Measurements from ENCODE around the gene CIB4. TPM values are rescaled to one million over a fixed set of nuclear protein-coding genes. Genes with fewer than 3 reads are reported as not detected.

The CIB4 gene
- total and polyA plus RNA-seq, 2 of the 13 experiments (the other 11 are each of a cell fraction or from before 2014, with no cell fraction given), result not detected

- H3K4me1 ChIP-seq (ENCODE audit: insufficient read depth, low read length), result no peaks in the 10 kb centered on the region
- no peak overlapping the region for H3K4me3 ChIP-seq (replicated peaks in 1 of 3; ENCODE audit: insufficient read depth in 1 of 3, low read depth in 2 of 3, low read length in 3 of 3)
- H3K4me2 ChIP-seq (ENCODE audit: low read depth, low read length), result no peak overlapping the region
- POLR2A ChIA-PET, result no interaction called here
- CTCF ChIA-PET (ENCODE audit: low intra/inter-chr PET ratio, low total read pairs), result no interaction called here
- ATAC-seq (no peak), DNase-seq (ENCODE audit: low spot score) (no peak), FAIRE-seq (no peak)
- in situ Hi-C loops (cut with HindIII; ENCODE audit: extremely low pct_ligation_motif_present, low pct_unique_long_range_greater_than_20kb), result no loop called here
- no TSS peak for BruUV-seq (replicated peaks)
- peaks cover 0 to 39% of the 10 kb centered on the region in 2 experiments; a peak in 4 of 5 replicates for H3K27me3 ChIP-seq (ENCODE audit: control insufficient read depth in 1 of 2, insufficient read depth in 2 of 2, low read length in 2 of 2)
- no peak overlapping the region for H3K9ac ChIP-seq (ENCODE audit: insufficient read depth, low read depth, low read length)
- H3K9me3 ChIP-seq (ENCODE audit: low read length), result no peaks in the 10 kb centered on the region
- H2AFZ ChIP-seq (ENCODE audit: low read length), result no peak overlapping the region
- no peaks in the 10 kb centered on the region for H3K79me2 ChIP-seq (ENCODE audit: insufficient read depth, low read length)
- no peaks in the 10 kb centered on the region for H4K20me1 ChIP-seq (ENCODE audit: insufficient read depth, low read length)
- no peak overlapping the region for H3K27ac ChIP-seq (ENCODE audit: extremely low read length, insufficient read depth, low read length)
- H3K36me3 ChIP-seq (replicated peaks in 1 of 2; ENCODE audit: control insufficient read depth in 1 of 2, insufficient read depth in 2 of 2, low read length in 2 of 2), result no peaks in the 10 kb centered on the region
- intact Hi-C loops (cut with micrococcal nuclease; ENCODE audit: unreplicated experiment), result no loop called here
- 18% methylated on average over 2 of the region's 2 CpGs for WGBS (ENCODE audit: low lambda C conversion rate)
- no peak for TF ChIP-seq KDM2A (CRISPR knock-in tag; IDR thresholded peaks at IDR 0.05; ENCODE audit: borderline replicate concordance, low read depth)
- TF ChIP-seq EHMT2 (IDR thresholded peaks at IDR 0.05; ENCODE audit: borderline replicate concordance, low read depth, low read length), result no peak
- TF ChIP-seq SOX13 (IDR thresholded peaks at IDR 0.05), result no peak
- TF ChIP-seq SOX13 (CRISPR knock-in tag; conservative IDR thresholded peaks at IDR 0.05 in 1 of 2, IDR thresholded peaks at IDR 0.05 in 1 of 2), result no peak
- TF ChIP-seq ZNF280B (CRISPR knock-in tag; IDR thresholded peaks at IDR 0.05; ENCODE audit: borderline replicate concordance), result no peak
- TF ChIP-seq, protein P1, sequence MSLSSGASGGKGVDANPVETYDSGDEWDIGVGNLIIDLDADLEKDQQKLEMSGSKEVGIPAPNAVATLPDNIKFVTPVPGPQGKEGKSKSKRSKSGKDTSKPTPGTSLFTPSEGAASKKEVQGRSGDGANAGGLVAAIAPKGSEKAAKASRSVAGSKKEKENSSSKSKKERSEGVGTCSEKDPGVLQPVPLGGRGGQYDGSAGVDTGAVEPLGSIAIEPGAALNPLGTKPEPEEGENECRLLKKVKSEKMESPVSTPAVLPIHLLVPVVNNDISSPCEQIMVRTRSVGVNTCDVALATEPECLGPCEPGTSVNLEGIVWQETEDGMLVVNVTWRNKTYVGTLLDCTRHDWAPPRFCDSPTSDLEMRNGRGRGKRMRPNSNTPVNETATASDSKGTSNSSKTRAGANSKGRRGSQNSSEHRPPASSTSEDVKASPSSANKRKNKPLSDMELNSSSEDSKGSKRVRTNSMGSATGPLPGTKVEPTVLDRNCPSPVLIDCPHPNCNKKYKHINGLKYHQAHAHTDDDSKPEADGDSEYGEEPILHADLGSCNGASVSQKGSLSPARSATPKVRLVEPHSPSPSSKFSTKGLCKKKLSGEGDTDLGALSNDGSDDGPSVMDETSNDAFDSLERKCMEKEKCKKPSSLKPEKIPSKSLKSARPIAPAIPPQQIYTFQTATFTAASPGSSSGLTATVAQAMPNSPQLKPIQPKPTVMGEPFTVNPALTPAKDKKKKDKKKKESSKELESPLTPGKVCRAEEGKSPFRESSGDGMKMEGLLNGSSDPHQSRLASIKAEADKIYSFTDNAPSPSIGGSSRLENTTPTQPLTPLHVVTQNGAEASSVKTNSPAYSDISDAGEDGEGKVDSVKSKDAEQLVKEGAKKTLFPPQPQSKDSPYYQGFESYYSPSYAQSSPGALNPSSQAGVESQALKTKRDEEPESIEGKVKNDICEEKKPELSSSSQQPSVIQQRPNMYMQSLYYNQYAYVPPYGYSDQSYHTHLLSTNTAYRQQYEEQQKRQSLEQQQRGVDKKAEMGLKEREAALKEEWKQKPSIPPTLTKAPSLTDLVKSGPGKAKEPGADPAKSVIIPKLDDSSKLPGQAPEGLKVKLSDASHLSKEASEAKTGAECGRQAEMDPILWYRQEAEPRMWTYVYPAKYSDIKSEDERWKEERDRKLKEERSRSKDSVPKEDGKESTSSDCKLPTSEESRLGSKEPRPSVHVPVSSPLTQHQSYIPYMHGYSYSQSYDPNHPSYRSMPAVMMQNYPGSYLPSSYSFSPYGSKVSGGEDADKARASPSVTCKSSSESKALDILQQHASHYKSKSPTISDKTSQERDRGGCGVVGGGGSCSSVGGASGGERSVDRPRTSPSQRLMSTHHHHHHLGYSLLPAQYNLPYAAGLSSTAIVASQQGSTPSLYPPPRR (CRISPR knock-in tag; IDR thresholded peaks at IDR 0.05; ENCODE audit: borderline replicate concordance), result no peak
- no peak for TF ChIP-seq UBTF (CRISPR knock-in tag; IDR thresholded peaks at IDR 0.05)
- TF ChIP-seq, protein P2, sequence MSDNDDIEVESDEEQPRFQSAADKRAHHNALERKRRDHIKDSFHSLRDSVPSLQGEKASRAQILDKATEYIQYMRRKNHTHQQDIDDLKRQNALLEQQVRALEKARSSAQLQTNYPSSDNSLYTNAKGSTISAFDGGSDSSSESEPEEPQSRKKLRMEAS (IDR thresholded peaks at IDR 0.05), result no peak
- no peak for TF ChIP-seq ATF7 (IDR thresholded peaks at IDR 0.05)
- TF ChIP-seq ATF7 (CRISPR knock-in tag; IDR thresholded peaks at IDR 0.05), result no peak
- TF ChIP-seq NKX3-1 (CRISPR knock-in tag; IDR thresholded peaks at IDR 0.05), result no peak
- TF ChIP-seq NFE2 (CRISPR knock-in tag; IDR thresholded peaks at IDR 0.05), result no peak
- TF ChIP-seq, protein P3, sequence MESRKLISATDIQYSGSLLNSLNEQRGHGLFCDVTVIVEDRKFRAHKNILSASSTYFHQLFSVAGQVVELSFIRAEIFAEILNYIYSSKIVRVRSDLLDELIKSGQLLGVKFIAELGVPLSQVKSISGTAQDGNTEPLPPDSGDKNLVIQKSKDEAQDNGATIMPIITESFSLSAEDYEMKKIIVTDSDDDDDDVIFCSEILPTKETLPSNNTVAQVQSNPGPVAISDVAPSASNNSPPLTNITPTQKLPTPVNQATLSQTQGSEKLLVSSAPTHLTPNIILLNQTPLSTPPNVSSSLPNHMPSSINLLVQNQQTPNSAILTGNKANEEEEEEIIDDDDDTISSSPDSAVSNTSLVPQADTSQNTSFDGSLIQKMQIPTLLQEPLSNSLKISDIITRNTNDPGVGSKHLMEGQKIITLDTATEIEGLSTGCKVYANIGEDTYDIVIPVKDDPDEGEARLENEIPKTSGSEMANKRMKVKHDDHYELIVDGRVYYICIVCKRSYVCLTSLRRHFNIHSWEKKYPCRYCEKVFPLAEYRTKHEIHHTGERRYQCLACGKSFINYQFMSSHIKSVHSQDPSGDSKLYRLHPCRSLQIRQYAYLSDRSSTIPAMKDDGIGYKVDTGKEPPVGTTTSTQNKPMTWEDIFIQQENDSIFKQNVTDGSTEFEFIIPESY (CRISPR knock-in tag; IDR thresholded peaks at IDR 0.05), result no peak
- no peak for TF ChIP-seq KDM3A (CRISPR knock-in tag; IDR thresholded peaks at IDR 0.05; ENCODE audit: low read depth)
- TF ChIP-seq KLF11 (CRISPR knock-in tag; IDR thresholded peaks at IDR 0.05), result no peak
These were observed 44.0 kb downstream of the CIB4 start for GRCh38 chr2:26597197-26597596.

Measured in HepG2 (cell line).